GM18870 (cell line): ENCODE measurements around the gene EXOC3L4.

Experiments used
- ATAC-seq: cut with Tn5 transposase; IDR thresholded peaks from one replicate; pipeline ENCODE4 v1.9.1; 2021; ENCODE audit warnings: moderate library complexity; ENCODE audit not compliant: unreplicated experiment

Gene EXOC3L4

GRCh38 chr14:103089386-103090335 is 4.9 kb upstream of the EXOC3L4 start:
- no peak for ATAC-seq

DNA sequence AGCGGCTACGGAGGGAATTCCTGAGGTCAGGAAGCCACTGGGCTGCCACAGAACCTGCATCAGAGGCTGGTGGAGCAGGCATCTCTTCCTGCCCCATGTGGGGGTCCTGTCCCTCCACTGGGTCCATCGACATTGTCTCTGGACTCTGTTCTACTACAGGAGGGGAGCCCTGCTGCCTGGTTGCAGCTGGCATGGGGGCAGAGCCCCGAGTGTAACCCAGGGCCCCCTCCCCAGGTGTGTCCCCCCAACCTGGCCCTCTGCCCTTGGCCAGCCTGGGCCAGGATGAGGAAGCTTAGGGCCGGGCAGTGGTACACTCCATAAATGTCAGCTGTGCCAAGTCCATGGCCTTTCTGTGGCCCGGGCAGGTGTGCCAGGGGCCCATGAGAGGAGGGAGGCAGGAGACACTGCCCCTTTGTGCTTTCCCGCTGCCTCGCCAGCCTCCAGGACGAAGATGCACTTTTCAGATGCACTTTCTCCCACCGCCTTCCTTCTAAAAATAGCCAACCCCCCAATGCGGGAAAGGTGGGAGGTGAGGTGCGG is 4.0 kb upstream of the EXOC3L4 start:
- no peak for ATAC-seq

GRCh38 chr14:103091041-103091882 is 3.3 kb upstream of the EXOC3L4 start:
- no peak for ATAC-seq

- no peak for ATAC-seq
These were observed 2.7 kb upstream of the EXOC3L4 start for GRCh38 chr14:103091883-103092222.

DNA sequence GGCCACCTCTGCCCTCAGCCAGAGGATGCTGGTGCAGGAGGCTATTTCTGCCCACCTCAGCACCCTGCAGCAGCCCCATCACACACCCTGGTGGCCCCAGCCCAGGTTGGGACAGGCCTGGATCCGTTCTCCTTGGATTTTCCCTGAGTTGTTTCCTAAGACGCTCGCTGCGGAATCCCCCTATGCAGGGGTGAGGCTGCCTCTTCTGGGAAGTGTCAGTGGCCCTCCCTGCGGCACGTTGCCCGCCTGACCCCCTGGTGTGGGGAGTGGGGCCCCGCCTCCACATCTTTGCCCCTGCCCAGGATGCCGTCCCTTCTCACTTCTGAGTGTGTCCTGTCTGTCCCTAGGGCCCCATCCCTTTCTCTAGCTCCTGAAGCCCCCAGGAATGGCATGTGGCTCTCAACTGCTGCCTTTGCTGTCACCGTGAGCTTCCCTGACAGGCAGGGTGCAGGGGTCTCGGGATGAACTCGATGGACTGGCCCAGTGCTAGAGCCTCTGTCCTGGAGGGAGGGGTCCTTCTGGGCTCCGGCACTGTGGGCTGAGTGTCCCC is 594 bp upstream of the EXOC3L4 start:
- no peak for ATAC-seq

DNA sequence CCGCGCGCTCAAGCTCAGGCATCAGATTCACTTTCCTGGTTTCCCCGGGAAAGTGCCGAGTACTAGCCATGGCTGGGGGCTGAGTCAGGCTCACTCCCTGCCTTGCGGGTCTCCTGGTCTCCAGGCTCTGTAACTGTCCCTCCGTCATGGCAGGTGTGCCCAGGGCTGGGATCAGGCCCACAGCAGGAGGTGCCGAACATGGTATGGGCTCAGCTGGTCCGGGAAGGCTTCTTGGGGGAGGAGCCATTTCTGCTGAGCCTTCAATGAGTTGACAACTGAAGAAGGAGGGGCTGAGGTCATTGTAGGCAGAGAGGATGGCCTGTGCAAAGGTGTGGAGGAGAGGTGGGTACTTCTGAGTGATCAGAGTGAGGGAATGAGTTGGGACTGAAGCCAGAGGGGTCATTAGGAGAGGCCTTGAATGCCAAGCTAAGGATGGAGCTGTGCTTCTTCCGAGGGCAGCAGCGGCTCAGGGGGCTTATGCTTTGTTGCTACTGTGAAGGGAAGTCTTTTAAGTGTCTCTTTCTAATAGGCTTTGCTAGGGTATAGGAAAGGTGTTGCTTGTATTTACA is 769 bp downstream of the EXOC3L4 start:
- no peak for ATAC-seq

- ATAC-seq, result no peak
These were observed 1.9 kb downstream of the EXOC3L4 start for GRCh38 chr14:103096387-103096786.

GRCh38 chr14:103097244-103097993 is 2.9 kb downstream of the EXOC3L4 start:
- ATAC-seq, result no peak

DNA sequence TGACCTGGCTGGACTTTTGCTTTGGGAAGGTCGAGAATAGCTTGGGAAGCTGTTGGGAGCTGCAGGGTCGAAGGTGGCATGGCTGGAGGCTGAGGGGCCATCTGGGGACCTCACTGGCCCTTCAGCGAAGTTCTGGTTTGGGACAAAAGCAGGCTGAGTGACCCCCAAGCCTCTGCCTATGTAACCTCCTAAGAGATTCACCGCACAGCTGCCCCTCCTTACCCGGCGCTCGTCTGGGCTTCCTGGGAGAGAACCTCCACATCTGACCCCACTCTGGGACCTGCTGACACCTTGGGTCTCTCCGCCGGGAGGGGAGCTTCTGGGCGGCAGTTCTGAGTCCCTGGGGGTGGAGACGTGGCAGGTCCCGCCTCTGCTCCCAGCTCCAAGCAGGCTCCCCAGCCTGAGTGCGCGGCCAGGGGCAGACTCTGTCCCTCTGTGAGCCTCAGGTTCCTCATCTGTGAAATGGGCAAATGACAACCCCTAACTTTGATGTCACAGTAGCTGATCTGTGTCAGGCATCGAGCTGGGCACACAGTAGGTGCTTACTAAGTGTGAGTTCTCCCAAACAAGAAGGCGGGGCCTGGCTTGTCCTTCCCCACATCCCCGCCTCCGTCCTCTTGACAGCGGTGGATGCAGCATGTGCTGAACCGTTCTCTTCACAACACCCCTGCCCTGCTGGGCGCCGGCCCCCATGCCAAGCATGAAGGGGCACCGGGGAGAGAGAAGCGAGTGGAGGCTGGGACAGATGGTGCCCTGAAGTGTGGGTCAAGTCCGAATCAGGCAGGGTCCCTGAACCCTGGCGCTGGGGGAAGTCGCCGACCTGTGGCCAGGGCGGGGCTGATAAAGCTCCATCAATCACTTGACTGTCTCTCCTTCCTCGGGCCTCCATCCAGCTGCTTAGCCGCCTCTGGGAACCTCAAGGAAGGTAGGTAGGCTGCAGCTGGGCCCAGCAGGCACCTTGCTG is 3.8 kb downstream of the EXOC3L4 start:
- no peak for ATAC-seq

DNA sequence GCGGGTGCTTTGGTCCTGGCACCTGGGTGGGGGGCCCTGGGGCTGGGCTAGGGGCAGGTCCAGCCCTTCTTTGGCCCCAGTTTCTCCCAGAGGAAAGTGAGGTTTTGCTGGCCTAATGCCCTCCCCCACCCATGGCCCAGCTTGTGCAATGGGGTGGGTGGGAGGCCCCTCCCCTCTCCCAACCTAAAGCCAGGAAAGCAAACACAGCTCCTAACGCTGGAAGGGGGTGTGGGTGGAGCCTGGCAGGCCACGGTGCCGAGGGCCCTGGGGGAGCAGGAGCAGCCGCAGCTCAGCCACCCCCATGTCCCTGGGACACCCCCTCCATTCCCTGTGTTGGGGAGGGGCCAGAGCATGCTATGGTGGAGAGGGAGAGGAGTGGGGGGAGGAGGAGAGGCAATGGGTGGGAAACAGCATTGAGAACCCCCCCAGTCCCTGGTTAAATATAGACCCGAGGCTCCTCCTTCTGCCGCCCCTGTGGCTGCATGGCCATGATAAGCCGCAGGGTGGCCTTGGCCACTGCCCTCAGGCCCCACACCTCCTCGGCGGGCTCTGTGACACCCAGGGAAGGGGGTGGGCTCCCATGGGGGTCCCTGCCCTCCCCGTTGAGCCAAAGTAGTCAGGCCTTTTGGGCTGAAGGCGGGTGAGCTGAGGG is 4.7 kb downstream of the EXOC3L4 start:
- no peak for ATAC-seq

DNA sequence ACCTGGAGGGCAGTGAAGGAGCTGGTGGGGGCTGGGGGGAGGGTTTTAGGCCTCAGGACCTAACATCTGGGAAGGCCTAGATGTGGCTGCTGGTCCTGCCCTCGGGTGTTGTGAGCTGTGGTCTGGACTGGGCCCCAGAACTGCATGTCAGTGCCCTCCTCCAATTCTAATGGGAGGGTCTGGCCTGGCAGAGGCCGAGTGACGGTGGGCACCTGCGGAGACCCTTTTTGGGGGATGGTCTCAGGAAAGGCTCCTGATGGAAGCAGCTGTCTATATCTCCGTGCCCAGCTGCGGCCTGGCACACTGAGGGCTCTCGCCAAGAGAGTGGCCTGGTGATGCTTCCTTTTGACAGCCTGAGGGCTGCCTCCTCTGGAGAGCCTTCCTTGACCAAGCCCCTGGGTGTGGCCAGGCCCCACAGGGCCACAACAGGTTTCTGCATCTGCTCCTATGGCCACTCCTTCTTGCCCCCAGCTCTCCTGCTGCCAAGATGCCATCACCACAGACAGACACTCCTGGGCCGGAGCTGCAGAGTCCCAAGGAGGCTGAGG is 5.3 kb downstream of the EXOC3L4 start:
- no peak for ATAC-seq

DNA sequence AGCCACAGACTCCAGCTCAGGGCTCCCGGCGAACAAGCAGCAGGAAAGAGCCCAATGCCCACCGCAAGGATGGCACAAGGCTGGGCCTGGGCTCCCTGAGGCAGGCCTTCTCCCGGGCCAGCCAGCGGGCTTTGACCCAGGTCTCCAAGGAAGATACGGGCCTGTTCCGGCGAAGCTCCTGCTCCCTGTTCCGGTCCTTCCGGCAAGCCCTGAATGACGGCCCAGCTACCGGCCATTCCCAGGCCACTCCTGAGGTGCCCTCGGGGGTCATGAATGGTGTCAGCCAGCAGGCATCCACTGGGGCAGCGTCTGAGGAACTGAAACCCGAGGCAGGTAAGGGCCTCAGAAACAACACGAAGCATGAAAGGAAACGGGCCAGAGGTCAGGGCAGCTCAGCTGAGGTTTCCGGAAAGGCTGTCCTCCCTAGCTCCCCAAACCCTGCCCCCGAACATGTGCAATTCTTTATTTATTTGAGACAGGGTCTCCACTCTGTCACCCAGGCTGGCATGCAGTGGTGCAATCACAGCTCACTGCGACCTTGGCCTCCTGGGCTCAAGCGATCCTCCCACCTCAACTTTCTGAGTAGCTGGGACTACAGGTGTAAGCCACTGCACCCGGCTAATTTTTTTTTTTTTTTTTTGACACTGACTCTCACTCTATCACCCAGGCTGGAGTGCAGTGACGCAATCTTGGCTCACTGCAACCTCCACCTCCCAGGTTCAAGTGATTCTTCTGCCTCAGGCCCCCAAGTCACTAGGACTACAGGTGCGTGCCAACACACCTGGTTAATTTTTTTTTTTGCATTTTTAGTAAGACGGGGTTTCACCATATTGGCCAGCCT is 6.0 kb downstream of the EXOC3L4 start:
- no peak for ATAC-seq

DNA sequence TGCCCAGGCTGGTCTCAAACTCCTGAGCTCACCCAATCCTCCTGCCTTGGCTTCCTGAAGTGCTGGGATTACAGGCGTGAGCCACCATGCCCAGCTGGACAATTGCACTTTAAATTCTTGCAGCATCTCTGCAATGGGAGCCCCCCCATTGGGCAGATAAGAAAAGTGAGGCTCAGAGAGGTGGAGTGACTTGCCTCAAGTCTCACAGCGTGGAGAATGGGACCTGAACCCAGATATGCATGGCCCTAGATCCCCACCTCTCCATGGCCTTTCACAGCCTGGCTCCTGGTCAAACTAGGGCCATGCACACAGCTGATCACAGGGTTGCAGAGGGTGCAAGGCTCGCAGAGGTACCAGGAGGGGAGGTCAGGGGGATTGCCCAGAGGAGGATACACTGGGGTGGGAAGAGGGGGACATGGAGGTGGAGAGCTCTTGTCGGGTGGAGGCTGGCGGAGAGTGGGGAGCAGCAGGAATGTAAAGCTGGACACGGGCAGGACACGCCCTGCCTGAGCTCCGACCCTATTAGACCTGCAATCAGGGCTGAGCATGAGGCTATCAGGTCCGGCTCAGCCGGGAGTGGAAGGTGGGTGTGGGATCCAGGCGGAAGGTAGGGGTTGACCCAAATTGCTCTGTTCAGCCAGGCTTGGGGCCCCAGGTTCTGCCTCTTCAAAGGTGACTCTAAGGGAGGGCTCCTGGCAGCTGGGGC is 6.9 kb downstream of the EXOC3L4 start:
- no peak for ATAC-seq

GRCh38 chr14:103101963-103102688 is 7.6 kb downstream of the EXOC3L4 start:
- ATAC-seq, result no peak

- no peak for ATAC-seq
These were observed 8.2 kb downstream of the EXOC3L4 start for GRCh38 chr14:103102689-103103260.
